Parathyroid adenoma (tissue), 2 donors: ENCODE data around the gene SELENOI.

ENCODE experiments used
- H2AFZ ChIP-seq: fragments of 300-600 bp; sonication (generic); one replicate; pipeline ENCODE4 v1.7.0; 2017; ENCODE audit warnings: antibody characterized with exemption, mild to moderate bottlenecking
- H3K27ac ChIP-seq: fragments of 300-600 bp; sonication (generic); one replicate; pipeline ENCODE4 v1.7.0; 2017
- H3K27me3 ChIP-seq: fragments of 300-600 bp; sonication (generic); one replicate; pipeline ENCODE4 v1.7.0; 2017; ENCODE audit warnings: low read length; ENCODE audit not compliant: control insufficient read depth, insufficient read depth
- H3K36me3 ChIP-seq: fragments of 300-600 bp; sonication (generic); one replicate; pipeline ENCODE4 v1.7.0; 2017; ENCODE audit warnings: low read length; ENCODE audit not compliant: control insufficient read depth, insufficient read depth
- H3K4me1 ChIP-seq: fragments of 300-600 bp; sonication (generic); one replicate; pipeline ENCODE4 v1.7.0; 2017; ENCODE audit warnings: control low read depth
- H3K4me2 ChIP-seq: fragments of 300-600 bp; sonication (generic); one replicate; pipeline ENCODE4 v1.7.0; 2017; ENCODE audit warnings: low read length
- H3K4me3 ChIP-seq: fragments of 300-600 bp; sonication (generic); one replicate; pipeline ENCODE4 v1.7.0; 2017; ENCODE audit warnings: low read depth, low read length
- H3K79me2 ChIP-seq: fragments of 300-600 bp; sonication (generic); one replicate; pipeline ENCODE4 v1.7.0; 2017; ENCODE audit warnings: control low read depth
- H3K9ac ChIP-seq: fragments of 300-600 bp; sonication (generic); one replicate; pipeline ENCODE4 v1.7.0; 2017; ENCODE audit warnings: mild to moderate bottlenecking
- H3K9me3 ChIP-seq: fragments of 300-600 bp; sonication (generic); one replicate; pipeline ENCODE4 v1.7.0; 2017; ENCODE audit warnings: low read length; ENCODE audit not compliant: control insufficient read depth
- TF ChIP-seq, protein P1 (sequence below): fragments of 300-600 bp; sonication (generic); IDR thresholded peaks from one replicate; pipeline ENCODE4 v1.7.0; 2017; ENCODE audit warnings: antibody characterized with exemption, mild to moderate bottlenecking
- donor health status: primary hyperparathyroidism.

The SELENOI gene

DNA sequence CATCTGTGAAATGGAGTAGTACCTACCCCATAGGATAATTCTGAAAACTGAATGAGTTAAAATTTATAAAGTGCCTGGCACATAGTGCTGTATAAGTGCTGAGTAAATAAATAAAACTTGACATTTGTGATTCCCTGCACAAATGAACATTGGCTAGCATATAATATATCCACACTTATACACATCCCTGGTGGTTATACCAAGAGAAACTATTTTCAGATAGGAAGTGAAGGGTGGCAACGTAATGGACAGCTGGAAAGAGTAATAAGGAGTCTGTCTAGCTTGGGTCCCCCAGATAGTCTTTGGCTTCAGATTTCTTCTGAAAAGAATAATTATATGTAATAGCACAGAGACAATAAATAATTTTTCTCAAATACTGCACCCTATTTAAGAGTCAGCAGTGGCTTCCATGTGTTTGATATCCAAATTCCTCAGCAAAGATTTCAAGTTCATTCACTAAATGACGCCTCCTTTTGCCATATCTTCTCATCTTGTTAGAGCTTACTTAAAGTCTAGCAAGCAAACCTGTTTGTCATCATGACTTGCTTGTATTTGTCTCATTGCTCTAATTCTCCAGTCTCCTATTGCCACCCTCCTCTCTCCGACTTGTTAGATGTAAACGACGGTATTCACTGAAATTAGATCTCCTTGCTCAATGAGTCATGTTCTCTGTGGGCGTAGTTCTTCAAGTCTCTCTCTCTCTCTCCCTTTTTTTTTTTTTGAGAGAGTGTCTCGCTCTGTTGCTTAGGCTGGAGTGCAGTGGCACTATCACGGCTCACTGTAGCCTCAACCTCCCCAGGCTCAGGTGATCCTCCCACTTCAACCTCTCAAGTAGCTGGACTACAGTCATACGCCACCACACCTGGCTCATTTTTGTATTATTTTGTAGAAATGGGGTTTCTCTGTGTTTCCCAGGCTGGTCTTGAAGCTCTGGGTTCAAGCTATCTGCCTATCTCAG, 9.4 kb downstream of the SELENOI start:
- Histone ChIP-seq H3K9me3 (no peaks in the 10 kb centered on the region), H3K9ac (no peak overlapping the region), H3K79me2 (peaks cover 35% of the 10 kb centered on the region), H3K4me3 (peak overlapping the region; percentile 42), H3K4me2 (peak overlapping the region; percentile 50), H3K27ac (peak overlapping the region; percentile 3), H3K27me3 (no peaks in the 10 kb centered on the region), H3K36me3 (no peaks in the 10 kb centered on the region), H2AFZ (no peak overlapping the region), H3K4me1 (peaks cover 19% of the 10 kb centered on the region)
- TF ChIP-seq, protein P1, sequence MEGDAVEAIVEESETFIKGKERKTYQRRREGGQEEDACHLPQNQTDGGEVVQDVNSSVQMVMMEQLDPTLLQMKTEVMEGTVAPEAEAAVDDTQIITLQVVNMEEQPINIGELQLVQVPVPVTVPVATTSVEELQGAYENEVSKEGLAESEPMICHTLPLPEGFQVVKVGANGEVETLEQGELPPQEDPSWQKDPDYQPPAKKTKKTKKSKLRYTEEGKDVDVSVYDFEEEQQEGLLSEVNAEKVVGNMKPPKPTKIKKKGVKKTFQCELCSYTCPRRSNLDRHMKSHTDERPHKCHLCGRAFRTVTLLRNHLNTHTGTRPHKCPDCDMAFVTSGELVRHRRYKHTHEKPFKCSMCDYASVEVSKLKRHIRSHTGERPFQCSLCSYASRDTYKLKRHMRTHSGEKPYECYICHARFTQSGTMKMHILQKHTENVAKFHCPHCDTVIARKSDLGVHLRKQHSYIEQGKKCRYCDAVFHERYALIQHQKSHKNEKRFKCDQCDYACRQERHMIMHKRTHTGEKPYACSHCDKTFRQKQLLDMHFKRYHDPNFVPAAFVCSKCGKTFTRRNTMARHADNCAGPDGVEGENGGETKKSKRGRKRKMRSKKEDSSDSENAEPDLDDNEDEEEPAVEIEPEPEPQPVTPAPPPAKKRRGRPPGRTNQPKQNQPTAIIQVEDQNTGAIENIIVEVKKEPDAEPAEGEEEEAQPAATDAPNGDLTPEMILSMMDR, result no peak

DNA sequence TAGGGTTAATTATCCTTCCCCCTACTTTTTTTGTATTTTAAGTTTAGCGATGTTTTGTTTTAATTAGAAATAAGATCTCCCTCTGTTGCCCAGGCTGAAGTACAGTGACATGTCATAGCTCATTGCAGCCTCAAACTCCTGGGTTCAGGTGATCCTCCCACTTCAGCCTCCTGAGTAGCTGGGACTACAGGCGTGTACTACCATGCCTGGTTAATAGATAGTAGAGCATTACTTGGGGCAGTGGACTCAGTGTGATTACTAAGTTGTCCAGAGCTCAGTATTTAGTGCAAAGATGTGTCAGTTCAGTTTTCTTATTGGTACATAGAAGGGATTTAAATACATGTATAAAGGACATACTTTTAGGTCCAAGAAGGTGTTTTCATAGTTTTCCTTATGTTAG, 10.2 kb downstream of the SELENOI start:
- Histone ChIP-seq H2AFZ (no peak overlapping the region), H3K36me3 (no peaks in the 10 kb centered on the region), H3K4me1 (peaks cover 24% of the 10 kb centered on the region), H3K27me3 (no peaks in the 10 kb centered on the region), H3K79me2 (peaks cover 28% of the 10 kb centered on the region), H3K27ac (no peak overlapping the region), H3K4me2 (peak overlapping the region; percentile 50), H3K9ac (no peak overlapping the region), H3K9me3 (no peaks in the 10 kb centered on the region), H3K4me3 (no peak overlapping the region)
- TF ChIP-seq, protein P1, result no peak

DNA sequence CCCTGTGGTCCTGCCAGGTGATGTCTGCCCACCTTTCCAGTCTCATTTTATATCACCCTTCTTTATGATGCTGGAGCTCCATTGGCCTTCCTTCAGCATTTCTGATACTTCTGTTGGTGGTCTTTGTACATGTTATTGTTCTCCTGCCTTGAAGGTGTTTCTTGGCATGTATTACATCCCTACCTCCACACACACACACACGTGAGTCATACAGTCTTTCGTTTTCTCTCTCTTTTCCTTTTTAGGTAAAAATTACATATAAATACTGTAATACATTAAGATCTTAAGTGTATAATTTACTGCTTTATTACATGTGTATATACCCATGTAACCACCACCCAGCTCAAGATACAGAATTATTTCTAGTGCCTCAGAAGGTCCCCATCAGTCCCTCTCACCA, 10.8 kb downstream of the SELENOI start:
- H3K4me1 ChIP-seq, result peaks cover 24% of the 10 kb centered on the region
- no peak overlapping the region for H3K4me2 ChIP-seq
- peaks cover 22% of the 10 kb centered on the region for H3K79me2 ChIP-seq
- no peak overlapping the region for H3K9ac ChIP-seq
- H3K4me3 ChIP-seq, result no peak overlapping the region
- TF ChIP-seq, protein P1, result no peak
- H3K36me3 ChIP-seq, result no peaks in the 10 kb centered on the region
- no peak overlapping the region for H3K27ac ChIP-seq
- H3K9me3 ChIP-seq, result no peaks in the 10 kb centered on the region
- no peak overlapping the region for H2AFZ ChIP-seq
- no peaks in the 10 kb centered on the region for H3K27me3 ChIP-seq

DNA sequence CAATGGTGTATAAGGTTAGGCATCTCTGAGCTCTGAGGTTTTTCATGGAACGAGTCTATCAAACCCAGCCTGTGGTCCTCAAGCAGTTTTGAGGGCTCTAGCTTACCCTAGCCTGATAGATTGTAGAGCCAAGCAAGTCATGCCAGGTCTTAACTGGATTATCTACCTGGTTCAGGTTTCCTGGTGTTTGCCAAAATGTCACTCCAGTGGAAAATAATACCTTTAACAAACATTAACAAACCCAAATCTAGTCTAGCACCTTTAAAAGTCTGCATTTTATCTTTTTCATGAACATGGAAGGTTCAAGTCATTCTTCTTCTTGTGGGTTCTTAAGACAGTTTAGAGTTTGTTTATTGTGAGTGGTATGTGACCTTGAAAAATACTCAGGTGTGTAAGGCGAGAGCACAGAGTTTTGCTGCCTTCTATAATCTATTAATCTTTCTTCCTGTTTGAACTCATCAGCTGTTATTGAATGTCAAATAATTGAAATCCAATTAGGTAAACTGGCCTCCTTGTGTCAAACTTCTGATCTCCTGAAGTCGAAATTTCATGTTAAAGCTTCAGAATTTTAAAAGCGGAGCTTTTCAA, 14.0 kb downstream of the SELENOI start:
- Histone ChIP-seq H3K4me3 (peak overlapping the region; percentile 13), H3K9me3 (no peaks in the 10 kb centered on the region), H3K4me1 (peaks cover 34% of the 10 kb centered on the region), H3K9ac (no peak overlapping the region), H3K79me2 (peaks cover 2% of the 10 kb centered on the region), H3K4me2 (peak overlapping the region; percentile 31), H3K27me3 (no peaks in the 10 kb centered on the region), H3K36me3 (no peaks in the 10 kb centered on the region), H3K27ac (peak overlapping the region; percentile 65), H2AFZ (peak overlapping the region; percentile 4)
- TF ChIP-seq, protein P1, result no peak
